ENCODE results near the gene LRRC4C. TPM values are rescaled to one million over a fixed set of nuclear protein-coding genes. Genes with fewer than 3 reads are reported as not detected.
A peak's percentile ranks its signal among the peaks of the same experiment; 100 is the strongest.
"Not testable (repeated sequence)": the region's sequence is repeated elsewhere in the genome, so short reads cannot be mapped to it uniquely, and the experiment has no call there.

Gene LRRC4C
- total RNA-seq, 1 experiment from 2014 or later, result not detected

- DNase-seq (ENCODE audit: low read depth), result peak; percentile 8
Observed at GRCh38 chr11:41099654-41100053, 359.8 kb downstream of the LRRC4C start.

GRCh38 chr11:41085123-41085522 lies 374.3 kb downstream of the LRRC4C start:
- DNase-seq (ENCODE audit: low read depth), result no peak
- in situ Hi-C loops (cut with HindIII; ENCODE audit: low pct_unique_long_range_greater_than_20kb, low sequenced_read_pairs), result no loop called here

More at GRCh38 chr11:41099654-41100053, 359.8 kb downstream of the LRRC4C start:
- in situ Hi-C loops (cut with HindIII; ENCODE audit: low pct_unique_long_range_greater_than_20kb, low sequenced_read_pairs), result no loop called here

- DNase-seq (ENCODE audit: low read depth), result no peak
- in situ Hi-C loops (cut with HindIII; ENCODE audit: low pct_unique_long_range_greater_than_20kb, low sequenced_read_pairs), result no loop called here
Observed at GRCh38 chr11:41081756-41082285, 377.6 kb downstream of the LRRC4C start.

- in situ Hi-C loops (cut with HindIII; ENCODE audit: low pct_unique_long_range_greater_than_20kb, low sequenced_read_pairs), result no loop called here
Observed at GRCh38 chr11:41074318-41074717, 385.1 kb downstream of the LRRC4C start.

GRCh38 chr11:41065432-41065831 lies 394.0 kb downstream of the LRRC4C start:
- in situ Hi-C loops (cut with HindIII; ENCODE audit: low pct_unique_long_range_greater_than_20kb, low sequenced_read_pairs), result no loop called here

More at GRCh38 chr11:41074318-41074717, 385.1 kb downstream of the LRRC4C start:
- DNase-seq (ENCODE audit: low read depth), result no peak

GRCh38 chr11:41058138-41058537 lies 401.3 kb downstream of the LRRC4C start:
- in situ Hi-C loops (cut with HindIII; ENCODE audit: low pct_unique_long_range_greater_than_20kb, low sequenced_read_pairs), result no loop called here
- DNase-seq (ENCODE audit: low read depth), result no peak

More at GRCh38 chr11:41065432-41065831, 394.0 kb downstream of the LRRC4C start:
- no peak for DNase-seq (ENCODE audit: low read depth)

GRCh38 chr11:41056892-41057569 lies 402.4 kb downstream of the LRRC4C start:
- in situ Hi-C loops (cut with HindIII; ENCODE audit: low pct_unique_long_range_greater_than_20kb, low sequenced_read_pairs), result no loop called here
- DNase-seq (ENCODE audit: low read depth), result no peak

- DNase-seq (ENCODE audit: low read depth), result no peak
Observed at GRCh38 chr11:41053894-41054293, 405.6 kb downstream of the LRRC4C start.

GRCh38 chr11:41051919-41052635 lies 407.4 kb downstream of the LRRC4C start:
- no peak for DNase-seq (ENCODE audit: low read depth)
- in situ Hi-C loops (cut with HindIII; ENCODE audit: low pct_unique_long_range_greater_than_20kb, low sequenced_read_pairs), result no loop called here

More at GRCh38 chr11:41053894-41054293, 405.6 kb downstream of the LRRC4C start:
- in situ Hi-C loops (cut with HindIII; ENCODE audit: low pct_unique_long_range_greater_than_20kb, low sequenced_read_pairs), result no loop called here

- in situ Hi-C loops (cut with HindIII; ENCODE audit: low pct_unique_long_range_greater_than_20kb, low sequenced_read_pairs), result no loop called here
- no peak for DNase-seq (ENCODE audit: low read depth)
Observed at GRCh38 chr11:41050791-41051190, 408.7 kb downstream of the LRRC4C start.

GRCh38 chr11:41047229-41047628 lies 412.2 kb downstream of the LRRC4C start:
- DNase-seq (ENCODE audit: low read depth), result no peak
- in situ Hi-C loops (cut with HindIII; ENCODE audit: low pct_unique_long_range_greater_than_20kb, low sequenced_read_pairs), result no loop called here

GRCh38 chr11:41045266-41045665 lies 414.2 kb downstream of the LRRC4C start:
- DNase-seq (ENCODE audit: low read depth), result no peak
- in situ Hi-C loops (cut with HindIII; ENCODE audit: low pct_unique_long_range_greater_than_20kb, low sequenced_read_pairs), result no loop called here

GRCh38 chr11:41044747-41045146 lies 414.7 kb downstream of the LRRC4C start:
- DNase-seq (ENCODE audit: low read depth), result no peak
- in situ Hi-C loops (cut with HindIII; ENCODE audit: low pct_unique_long_range_greater_than_20kb, low sequenced_read_pairs), result no loop called here

GRCh38 chr11:41042688-41043087 lies 416.8 kb downstream of the LRRC4C start:
- no peak for DNase-seq (ENCODE audit: low read depth)
- in situ Hi-C loops (cut with HindIII; ENCODE audit: low pct_unique_long_range_greater_than_20kb, low sequenced_read_pairs), result no loop called here

- in situ Hi-C loops (cut with HindIII; ENCODE audit: low pct_unique_long_range_greater_than_20kb, low sequenced_read_pairs), result no loop called here
- DNase-seq (ENCODE audit: low read depth), result no peak
Observed at GRCh38 chr11:41040474-41040873, 419.0 kb downstream of the LRRC4C start.

- in situ Hi-C loops (cut with HindIII; ENCODE audit: low pct_unique_long_range_greater_than_20kb, low sequenced_read_pairs), result no loop called here
- DNase-seq (ENCODE audit: low read depth), result no peak
Observed at GRCh38 chr11:41039592-41039991, 419.9 kb downstream of the LRRC4C start.

- in situ Hi-C loops (cut with HindIII; ENCODE audit: low pct_unique_long_range_greater_than_20kb, low sequenced_read_pairs), result no loop called here
- DNase-seq (ENCODE audit: low read depth), result no peak
Observed at GRCh38 chr11:41031551-41032060, 427.8 kb downstream of the LRRC4C start.

- DNase-seq (ENCODE audit: low read depth), result no peak
- in situ Hi-C loops (cut with HindIII; ENCODE audit: low pct_unique_long_range_greater_than_20kb, low sequenced_read_pairs), result no loop called here
Observed at GRCh38 chr11:41020259-41020658, 439.2 kb downstream of the LRRC4C start.

GRCh38 chr11:41019666-41020065 lies 439.8 kb downstream of the LRRC4C start:
- DNase-seq (ENCODE audit: low read depth); in situ Hi-C loops (cut with HindIII; ENCODE audit: low pct_unique_long_range_greater_than_20kb, low sequenced_read_pairs): not testable (repeated sequence)
